ENCODE results near the gene SARS1. TPM values are rescaled to one million over a fixed set of nuclear protein-coding genes. Genes with fewer than 3 reads are reported as not detected.

The SARS1 gene
- total and polyA plus RNA-seq, 2 of the 8 experiments (the other 6 are each of a cell fraction or from before 2014, with no cell fraction given): 83.1 to 146 TPM

DNA sequence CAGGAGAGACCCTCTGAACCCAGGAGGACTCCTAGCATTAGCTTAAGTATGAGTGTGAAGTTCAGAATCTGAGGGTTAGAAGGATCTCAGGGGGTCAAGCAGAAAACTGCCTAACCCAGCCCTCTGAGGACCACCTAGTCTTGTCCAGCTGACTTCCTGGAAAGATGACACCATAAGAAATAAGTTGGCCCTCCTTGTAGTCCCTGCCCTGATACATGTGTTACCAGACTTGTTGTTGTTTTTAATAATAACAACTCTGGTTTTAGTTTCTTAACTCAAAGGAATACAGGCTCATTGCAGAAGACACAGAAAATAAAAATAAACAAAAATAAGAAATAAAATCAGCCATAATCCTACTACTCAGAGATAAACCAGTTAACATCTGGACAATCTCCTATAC is 21.8 kb upstream of the SARS1 start (continued):
- TF ChIP-seq, protein P1, sequence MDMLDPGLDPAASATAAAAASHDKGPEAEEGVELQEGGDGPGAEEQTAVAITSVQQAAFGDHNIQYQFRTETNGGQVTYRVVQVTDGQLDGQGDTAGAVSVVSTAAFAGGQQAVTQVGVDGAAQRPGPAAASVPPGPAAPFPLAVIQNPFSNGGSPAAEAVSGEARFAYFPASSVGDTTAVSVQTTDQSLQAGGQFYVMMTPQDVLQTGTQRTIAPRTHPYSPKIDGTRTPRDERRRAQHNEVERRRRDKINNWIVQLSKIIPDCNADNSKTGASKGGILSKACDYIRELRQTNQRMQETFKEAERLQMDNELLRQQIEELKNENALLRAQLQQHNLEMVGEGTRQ (IDR thresholded peaks at IDR 0.05; ENCODE audit: low read length): no peak
- no peak for TF ChIP-seq POU5F1 (IDR thresholded peaks at IDR 0.05; ENCODE audit: low read depth, low read length)
- TF ChIP-seq POLR2A (IDR thresholded peaks at IDR 0.05; ENCODE audit: control extremely low read depth in 1 of 2, low read depth in 2 of 2, low read length in 2 of 2): no peak
- no peak for TF ChIP-seq SUZ12 (IDR thresholded peaks at IDR 0.05; ENCODE audit: low read length)
- TF ChIP-seq NRF1 (IDR thresholded peaks at IDR 0.05; ENCODE audit: low read depth, low read length): no peak
- TF ChIP-seq BRCA1 (IDR thresholded peaks at IDR 0.05; ENCODE audit: low read depth, low read length): no peak
- TF ChIP-seq YY1 (IDR thresholded peaks at IDR 0.05; ENCODE audit: low read depth, low read length): no peak
- TF ChIP-seq PHF8 (conservative IDR thresholded peaks at IDR 0.05; ENCODE audit: low read depth, low read length): no peak
- TF ChIP-seq, protein P2, sequence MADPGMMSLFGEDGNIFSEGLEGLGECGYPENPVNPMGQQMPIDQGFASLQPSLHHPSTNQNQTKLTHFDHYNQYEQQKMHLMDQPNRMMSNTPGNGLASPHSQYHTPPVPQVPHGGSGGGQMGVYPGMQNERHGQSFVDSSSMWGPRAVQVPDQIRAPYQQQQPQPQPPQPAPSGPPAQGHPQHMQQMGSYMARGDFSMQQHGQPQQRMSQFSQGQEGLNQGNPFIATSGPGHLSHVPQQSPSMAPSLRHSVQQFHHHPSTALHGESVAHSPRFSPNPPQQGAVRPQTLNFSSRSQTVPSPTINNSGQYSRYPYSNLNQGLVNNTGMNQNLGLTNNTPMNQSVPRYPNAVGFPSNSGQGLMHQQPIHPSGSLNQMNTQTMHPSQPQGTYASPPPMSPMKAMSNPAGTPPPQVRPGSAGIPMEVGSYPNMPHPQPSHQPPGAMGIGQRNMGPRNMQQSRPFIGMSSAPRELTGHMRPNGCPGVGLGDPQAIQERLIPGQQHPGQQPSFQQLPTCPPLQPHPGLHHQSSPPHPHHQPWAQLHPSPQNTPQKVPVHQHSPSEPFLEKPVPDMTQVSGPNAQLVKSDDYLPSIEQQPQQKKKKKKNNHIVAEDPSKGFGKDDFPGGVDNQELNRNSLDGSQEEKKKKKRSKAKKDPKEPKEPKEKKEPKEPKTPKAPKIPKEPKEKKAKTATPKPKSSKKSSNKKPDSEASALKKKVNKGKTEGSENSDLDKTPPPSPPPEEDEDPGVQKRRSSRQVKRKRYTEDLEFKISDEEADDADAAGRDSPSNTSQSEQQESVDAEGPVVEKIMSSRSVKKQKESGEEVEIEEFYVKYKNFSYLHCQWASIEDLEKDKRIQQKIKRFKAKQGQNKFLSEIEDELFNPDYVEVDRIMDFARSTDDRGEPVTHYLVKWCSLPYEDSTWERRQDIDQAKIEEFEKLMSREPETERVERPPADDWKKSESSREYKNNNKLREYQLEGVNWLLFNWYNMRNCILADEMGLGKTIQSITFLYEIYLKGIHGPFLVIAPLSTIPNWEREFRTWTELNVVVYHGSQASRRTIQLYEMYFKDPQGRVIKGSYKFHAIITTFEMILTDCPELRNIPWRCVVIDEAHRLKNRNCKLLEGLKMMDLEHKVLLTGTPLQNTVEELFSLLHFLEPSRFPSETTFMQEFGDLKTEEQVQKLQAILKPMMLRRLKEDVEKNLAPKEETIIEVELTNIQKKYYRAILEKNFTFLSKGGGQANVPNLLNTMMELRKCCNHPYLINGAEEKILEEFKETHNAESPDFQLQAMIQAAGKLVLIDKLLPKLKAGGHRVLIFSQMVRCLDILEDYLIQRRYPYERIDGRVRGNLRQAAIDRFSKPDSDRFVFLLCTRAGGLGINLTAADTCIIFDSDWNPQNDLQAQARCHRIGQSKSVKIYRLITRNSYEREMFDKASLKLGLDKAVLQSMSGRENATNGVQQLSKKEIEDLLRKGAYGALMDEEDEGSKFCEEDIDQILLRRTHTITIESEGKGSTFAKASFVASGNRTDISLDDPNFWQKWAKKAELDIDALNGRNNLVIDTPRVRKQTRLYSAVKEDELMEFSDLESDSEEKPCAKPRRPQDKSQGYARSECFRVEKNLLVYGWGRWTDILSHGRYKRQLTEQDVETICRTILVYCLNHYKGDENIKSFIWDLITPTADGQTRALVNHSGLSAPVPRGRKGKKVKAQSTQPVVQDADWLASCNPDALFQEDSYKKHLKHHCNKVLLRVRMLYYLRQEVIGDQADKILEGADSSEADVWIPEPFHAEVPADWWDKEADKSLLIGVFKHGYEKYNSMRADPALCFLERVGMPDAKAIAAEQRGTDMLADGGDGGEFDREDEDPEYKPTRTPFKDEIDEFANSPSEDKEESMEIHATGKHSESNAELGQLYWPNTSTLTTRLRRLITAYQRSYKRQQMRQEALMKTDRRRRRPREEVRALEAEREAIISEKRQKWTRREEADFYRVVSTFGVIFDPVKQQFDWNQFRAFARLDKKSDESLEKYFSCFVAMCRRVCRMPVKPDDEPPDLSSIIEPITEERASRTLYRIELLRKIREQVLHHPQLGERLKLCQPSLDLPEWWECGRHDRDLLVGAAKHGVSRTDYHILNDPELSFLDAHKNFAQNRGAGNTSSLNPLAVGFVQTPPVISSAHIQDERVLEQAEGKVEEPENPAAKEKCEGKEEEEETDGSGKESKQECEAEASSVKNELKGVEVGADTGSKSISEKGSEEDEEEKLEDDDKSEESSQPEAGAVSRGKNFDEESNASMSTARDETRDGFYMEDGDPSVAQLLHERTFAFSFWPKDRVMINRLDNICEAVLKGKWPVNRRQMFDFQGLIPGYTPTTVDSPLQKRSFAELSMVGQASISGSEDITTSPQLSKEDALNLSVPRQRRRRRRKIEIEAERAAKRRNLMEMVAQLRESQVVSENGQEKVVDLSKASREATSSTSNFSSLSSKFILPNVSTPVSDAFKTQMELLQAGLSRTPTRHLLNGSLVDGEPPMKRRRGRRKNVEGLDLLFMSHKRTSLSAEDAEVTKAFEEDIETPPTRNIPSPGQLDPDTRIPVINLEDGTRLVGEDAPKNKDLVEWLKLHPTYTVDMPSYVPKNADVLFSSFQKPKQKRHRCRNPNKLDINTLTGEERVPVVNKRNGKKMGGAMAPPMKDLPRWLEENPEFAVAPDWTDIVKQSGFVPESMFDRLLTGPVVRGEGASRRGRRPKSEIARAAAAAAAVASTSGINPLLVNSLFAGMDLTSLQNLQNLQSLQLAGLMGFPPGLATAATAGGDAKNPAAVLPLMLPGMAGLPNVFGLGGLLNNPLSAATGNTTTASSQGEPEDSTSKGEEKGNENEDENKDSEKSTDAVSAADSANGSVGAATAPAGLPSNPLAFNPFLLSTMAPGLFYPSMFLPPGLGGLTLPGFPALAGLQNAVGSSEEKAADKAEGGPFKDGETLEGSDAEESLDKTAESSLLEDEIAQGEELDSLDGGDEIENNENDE (IDR thresholded peaks at IDR 0.05; ENCODE audit: insufficient replicate concordance, low read length): no peak
